SJCRH30 (cell line): ENCODE measurements around the gene GNG12. TPM values are rescaled to one million over a fixed set of nuclear protein-coding genes. Genes with fewer than 3 reads are reported as not detected.

Experiments
- DNase-seq, 2 experiments: peaks; one replicate each; pipeline ENCODE4 v3.0.0-alpha.2; 2015 to 2020
- H3K27ac ChIP-seq: fragments of 250-450 bp; sonication (Bioruptor Pico); 2 replicates; pipeline ENCODE4 v1.5.1; 2020; ENCODE audit warnings: mild to moderate bottlenecking, moderate library complexity
- H3K27me3 ChIP-seq: fragments of 250-450 bp; sonication (Bioruptor Pico); 2 replicates; pipeline ENCODE4 v1.5.1; 2020; ENCODE audit warnings: mild to moderate bottlenecking, moderate library complexity
- H3K36me3 ChIP-seq: fragments of 250-450 bp; sonication (Bioruptor Pico); 2 replicates; pipeline ENCODE4 v1.5.1; 2020; ENCODE audit warnings: mild to moderate bottlenecking, moderate library complexity
- H3K4me1 ChIP-seq: fragments of 250-450 bp; sonication (Bioruptor Pico); 2 replicates; pipeline ENCODE4 v1.5.1; 2020; ENCODE audit warnings: mild to moderate bottlenecking, moderate library complexity
- H3K4me3 ChIP-seq: fragments of 250-450 bp; sonication (Bioruptor Pico); 2 replicates; pipeline ENCODE4 v1.5.1; 2020; ENCODE audit warnings: mild to moderate bottlenecking, moderate library complexity
- H3K9me3 ChIP-seq: fragments of 250-450 bp; sonication (Bioruptor Pico); replicated peaks from 2 replicates; pipeline ENCODE4 v1.5.1; 2020; ENCODE audit warnings: mild to moderate bottlenecking, moderate library complexity
- total RNA-seq: library from RNA; depleted of rRNA; stranded (reverse); fragments of >200 nt; shearing (Covaris generic); gene quantifications from 2 replicates; pipeline ENCODE4 v1.2.3, GENCODE V29; 2014; rRNA removed

Gene GNG12
- total RNA-seq = 103 and 110 TPM in 2 replicates

DNA sequence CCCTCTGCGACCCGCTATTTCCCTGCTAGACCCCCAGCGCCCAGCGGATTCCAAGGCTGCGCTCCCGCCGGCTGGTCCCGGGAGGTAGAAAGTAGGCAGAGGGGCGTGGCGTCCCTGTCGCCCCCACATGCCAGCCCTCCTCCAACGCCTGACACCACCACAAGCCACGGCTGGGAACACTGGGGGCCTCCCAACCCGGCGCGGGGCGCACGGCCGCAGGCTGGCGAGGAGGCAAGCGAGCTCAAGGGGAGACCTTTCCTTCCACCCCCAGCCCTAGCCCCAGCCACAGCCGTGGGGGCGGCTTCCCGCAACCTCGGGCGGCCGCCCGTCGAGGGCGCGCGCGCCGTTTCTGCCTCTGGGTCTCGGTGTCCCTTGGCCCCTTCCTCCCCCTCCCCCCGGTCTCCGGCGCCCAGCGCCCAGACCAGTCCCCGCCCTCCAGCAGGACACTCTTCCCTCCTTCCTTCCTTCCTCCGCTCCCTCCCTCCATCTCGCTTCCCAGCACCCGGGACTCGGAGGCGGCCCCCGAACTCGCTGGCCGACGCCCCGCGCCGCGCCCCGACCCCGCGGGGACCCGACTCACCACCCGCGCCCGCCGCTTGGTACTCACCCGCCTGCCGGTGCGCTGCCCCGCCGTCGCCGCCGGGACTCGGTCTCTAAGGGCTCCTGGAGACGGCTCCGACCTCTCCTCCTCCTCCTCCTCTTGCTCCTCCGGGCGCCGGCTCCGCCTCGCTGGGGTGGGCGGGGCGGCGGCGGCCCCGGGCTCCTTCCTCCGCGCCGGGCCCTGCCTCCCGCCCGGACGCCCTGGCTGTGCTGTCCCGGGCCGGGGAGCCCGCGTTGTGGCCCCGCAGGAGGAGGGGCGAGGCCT, at the start of gene GNG12:
Gene GNG12 (minus strand): TSS at position 731 of the 865 bp plus-strand sequence. CDS start 125,781 bp downstream, outside the sequence.
- DNase-seq = peak; percentile 91

DNA sequence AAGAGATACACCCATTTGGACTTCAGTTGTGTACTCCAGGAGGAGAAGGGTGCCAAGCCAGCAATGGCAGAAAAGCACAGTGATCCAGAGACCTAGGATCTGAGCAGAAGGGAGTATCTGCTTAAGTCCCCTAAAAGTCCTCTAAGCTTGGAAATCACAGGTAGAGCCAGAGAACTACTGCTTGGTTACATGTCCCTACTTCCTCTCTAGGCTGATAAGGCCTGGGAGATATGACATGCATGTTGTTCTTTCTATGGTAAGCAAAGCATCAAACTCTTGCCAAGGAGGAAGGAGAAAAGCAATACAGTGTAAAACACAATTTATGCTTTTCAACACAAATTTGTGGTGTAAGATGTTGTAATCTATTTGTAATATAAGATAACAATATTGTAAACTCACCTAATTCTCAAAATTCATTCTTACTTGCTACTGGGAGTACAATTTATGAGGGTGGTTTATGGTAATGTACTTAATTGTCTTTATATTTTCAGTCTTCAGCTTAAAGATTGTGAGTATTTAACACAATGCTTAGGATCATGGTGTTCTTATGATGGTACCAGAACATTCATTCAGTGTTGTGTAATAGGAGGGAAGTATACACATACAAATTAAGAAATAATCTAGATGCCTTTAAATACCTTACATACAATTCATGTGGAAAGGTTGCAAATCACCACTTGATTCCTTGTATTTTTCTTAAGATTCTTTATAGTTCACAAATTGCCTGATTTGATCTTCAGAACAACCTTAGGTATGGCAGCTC, 49.1 kb upstream of the GNG12 start:
- peaks cover 3% of the 10 kb centered on the region; the same call in 1 of the 2 replicates for H3K9me3 ChIP-seq
- no peaks in the 10 kb centered on the region for H3K4me1 ChIP-seq
- no peaks in the 10 kb centered on the region for H3K36me3 ChIP-seq
- DNase-seq = no peak
- H3K27ac ChIP-seq = no peak overlapping the region
- H3K4me3 ChIP-seq = no peak overlapping the region
- H3K27me3 ChIP-seq = no peaks in the 10 kb centered on the region

More for the DNA sequence above, at the start of gene GNG12:
- no peaks in the 10 kb centered on the region for H3K9me3 ChIP-seq
- peak within 1 kb of the TSS; percentile 80 for H3K4me3 ChIP-seq
- 0 out of 2 replicates have a peak, but pooled peaks cover 4% of the 10 kb centered on the region for H3K36me3 ChIP-seq
- no peaks in the 10 kb centered on the region for H3K27me3 ChIP-seq
- peak within 1 kb of the TSS; percentile 81 for H3K27ac ChIP-seq
- H3K4me1 ChIP-seq = 0 out of 2 replicates have a peak, but pooled peaks cover 6% of the 10 kb centered on the region

DNA sequence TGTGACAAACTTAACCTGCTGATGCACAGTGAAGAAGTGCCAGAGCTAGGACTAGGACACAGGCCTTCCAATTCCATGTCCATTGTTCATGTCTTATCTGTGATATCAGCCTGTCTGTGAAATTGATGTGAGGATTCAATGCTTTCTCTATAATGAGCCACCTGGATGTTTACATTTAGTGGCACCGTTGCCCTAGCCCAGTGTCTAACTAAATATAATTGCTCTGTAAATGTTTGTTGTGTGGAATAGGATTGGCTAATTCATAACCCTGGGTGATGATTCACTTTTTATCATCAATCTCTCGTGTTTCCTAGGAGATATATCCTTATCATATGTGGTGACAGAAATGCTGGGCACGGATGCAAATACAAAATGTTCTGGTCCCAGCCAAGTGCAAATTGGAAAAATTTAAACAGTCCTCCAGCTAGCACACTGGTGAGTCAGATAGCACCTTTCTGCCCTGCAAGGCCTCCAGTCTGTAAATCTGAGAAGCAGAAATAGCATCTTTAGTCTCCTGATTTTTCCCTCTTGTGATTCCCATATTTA, 46.9 kb upstream of the GNG12 start:
- no peaks in the 10 kb centered on the region for H3K4me1 ChIP-seq
- no peak for DNase-seq
- peaks cover 3% of the 10 kb centered on the region; the same call in 1 of the 2 replicates for H3K9me3 ChIP-seq
- H3K27me3 ChIP-seq = no peaks in the 10 kb centered on the region
- H3K27ac ChIP-seq = no peak overlapping the region
- no peaks in the 10 kb centered on the region for H3K36me3 ChIP-seq
- H3K4me3 ChIP-seq = no peak overlapping the region

DNA sequence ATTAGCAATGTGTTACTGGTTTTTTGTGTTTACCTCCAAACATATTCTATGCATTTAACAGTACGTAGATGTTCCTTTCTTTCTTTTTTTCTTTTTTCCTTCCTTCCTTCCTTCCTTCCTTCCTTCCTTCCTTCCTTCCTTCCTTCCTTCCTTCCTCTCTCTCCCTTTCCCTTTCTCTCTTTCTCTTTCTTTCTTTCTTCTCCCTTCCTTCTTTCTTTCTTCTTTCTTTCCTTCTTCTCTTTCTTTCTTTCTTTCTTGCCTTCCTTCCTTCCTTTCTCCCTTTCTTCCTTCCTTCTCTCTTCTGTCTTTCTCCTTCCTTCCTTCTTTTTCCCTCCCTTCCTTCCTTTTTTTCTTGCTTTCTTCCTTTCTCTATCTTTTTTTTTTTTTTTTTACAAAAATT, 46.2 kb upstream of the GNG12 start:
- Histone ChIP-seq H3K4me3 (no peak overlapping the region), H3K9me3 (peaks cover 6% of the 10 kb centered on the region; the same call in 1 of the 2 replicates), H3K27me3 (no peaks in the 10 kb centered on the region), H3K4me1 (no peaks in the 10 kb centered on the region), H3K27ac (no peak overlapping the region), H3K36me3 (no peaks in the 10 kb centered on the region)
- no peak for DNase-seq

DNA sequence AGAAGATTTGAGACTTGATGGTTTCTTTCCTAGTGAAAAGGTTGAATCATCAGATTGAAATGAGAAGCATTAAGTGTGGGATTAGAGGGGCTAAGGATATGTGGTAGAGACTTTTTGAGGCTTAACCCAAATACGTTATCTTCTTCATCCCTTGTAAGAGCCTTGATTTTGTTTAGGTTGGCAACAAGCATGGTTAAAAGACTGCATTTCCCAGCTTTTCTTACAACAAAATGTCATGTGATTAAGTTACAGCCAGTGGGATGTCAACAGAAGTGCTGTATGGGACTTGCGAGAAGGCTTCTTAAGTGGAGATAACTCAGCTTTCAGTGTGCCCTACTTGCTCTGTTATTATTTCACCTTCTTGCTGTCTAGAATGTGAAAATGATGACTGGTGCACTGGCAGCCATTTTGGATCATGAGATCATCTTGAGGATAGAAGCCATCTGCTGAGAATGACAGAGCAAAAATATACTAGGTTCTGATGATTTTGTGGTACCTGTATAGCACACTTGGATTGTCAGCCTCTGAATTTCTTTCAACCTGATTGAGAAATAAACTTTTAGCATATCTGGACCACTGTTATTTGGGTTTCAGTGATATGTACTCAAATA, 41.3 kb upstream of the GNG12 start:
- Histone ChIP-seq H3K36me3 (no peaks in the 10 kb centered on the region), H3K4me1 (no peaks in the 10 kb centered on the region; the same call in 1 of the 2 replicates), H3K27me3 (no peaks in the 10 kb centered on the region), H3K9me3 (0 out of 2 replicates have a peak, but pooled peaks cover 3% of the 10 kb centered on the region), H3K4me3 (no peak overlapping the region), H3K27ac (no peak overlapping the region)
- no peak for DNase-seq

DNA sequence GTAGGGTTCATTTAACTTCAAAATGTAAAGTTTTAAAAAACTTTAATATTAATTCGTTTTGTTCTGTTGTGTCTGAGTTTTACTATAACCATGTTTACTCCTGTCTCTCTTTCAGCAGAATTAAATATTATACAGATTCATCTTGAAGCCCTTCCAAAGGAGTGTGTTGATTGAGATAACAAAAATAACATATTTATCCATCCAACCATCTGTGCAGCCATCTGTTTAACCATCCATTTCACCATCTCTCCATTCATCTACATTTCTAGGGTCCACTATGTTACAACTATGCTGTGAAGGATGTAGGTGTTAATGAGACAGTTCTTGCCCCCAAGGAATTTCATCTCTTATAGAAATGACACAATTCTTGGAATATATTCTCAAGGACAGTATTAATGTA, 36.0 kb upstream of the GNG12 start:
- H3K4me1 ChIP-seq = no peaks in the 10 kb centered on the region; the same call in 1 of the 2 replicates
- no peak overlapping the region for H3K4me3 ChIP-seq
- DNase-seq = no peak
- H3K36me3 ChIP-seq = no peaks in the 10 kb centered on the region
- no peaks in the 10 kb centered on the region for H3K27me3 ChIP-seq
- no peak overlapping the region for H3K27ac ChIP-seq
- no peaks in the 10 kb centered on the region for H3K9me3 ChIP-seq

DNA sequence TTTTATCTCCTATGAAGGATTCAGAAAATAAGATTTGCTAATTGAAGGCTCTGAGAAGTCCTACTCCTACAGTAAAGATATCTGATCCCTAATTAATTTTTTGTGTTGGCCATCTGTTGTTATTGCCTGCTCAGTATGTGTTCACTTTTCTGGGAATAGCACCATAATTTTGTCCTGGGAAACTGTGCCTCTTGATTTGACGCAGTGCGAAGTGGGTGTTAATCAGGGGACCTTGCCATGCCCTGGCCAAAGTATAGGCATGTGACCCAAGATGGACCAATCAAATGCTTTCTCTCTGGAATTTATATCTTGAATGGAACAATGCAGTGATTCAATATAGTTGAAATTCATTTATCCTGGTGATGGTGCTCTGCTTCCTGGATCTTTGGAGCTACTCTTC, 30.4 kb upstream of the GNG12 start:
- H3K4me3 ChIP-seq = no peak overlapping the region
- no peak for DNase-seq
- no peaks in the 10 kb centered on the region for H3K27me3 ChIP-seq
- H3K4me1 ChIP-seq = no peaks in the 10 kb centered on the region
- H3K36me3 ChIP-seq = no peaks in the 10 kb centered on the region
- H3K9me3 ChIP-seq = no peaks in the 10 kb centered on the region
- no peak overlapping the region for H3K27ac ChIP-seq

DNA sequence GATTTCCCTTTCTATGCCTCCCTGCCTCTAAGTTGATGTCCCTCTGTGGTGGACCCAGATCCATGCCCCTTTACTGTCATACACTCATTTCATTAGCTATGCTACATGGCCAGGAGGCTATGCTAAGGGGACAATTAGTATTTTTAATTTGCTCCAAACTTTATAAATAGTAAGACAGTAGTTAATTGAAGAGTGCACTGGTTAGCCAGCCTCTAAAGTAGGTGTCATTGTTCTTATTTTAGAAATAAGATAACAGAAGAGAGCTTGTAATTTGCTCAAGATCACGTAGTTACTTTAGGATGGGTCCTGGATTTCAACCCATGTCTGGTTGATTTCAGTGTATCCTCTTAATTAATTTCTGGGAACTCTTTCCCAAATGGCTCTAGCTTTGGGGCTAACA, 29.4 kb upstream of the GNG12 start:
- H3K36me3 ChIP-seq = no peaks in the 10 kb centered on the region
- H3K27ac ChIP-seq = no peak overlapping the region
- no peak overlapping the region for H3K4me3 ChIP-seq
- no peaks in the 10 kb centered on the region for H3K9me3 ChIP-seq
- H3K4me1 ChIP-seq = no peaks in the 10 kb centered on the region
- no peak for DNase-seq
- H3K27me3 ChIP-seq = no peaks in the 10 kb centered on the region

DNA sequence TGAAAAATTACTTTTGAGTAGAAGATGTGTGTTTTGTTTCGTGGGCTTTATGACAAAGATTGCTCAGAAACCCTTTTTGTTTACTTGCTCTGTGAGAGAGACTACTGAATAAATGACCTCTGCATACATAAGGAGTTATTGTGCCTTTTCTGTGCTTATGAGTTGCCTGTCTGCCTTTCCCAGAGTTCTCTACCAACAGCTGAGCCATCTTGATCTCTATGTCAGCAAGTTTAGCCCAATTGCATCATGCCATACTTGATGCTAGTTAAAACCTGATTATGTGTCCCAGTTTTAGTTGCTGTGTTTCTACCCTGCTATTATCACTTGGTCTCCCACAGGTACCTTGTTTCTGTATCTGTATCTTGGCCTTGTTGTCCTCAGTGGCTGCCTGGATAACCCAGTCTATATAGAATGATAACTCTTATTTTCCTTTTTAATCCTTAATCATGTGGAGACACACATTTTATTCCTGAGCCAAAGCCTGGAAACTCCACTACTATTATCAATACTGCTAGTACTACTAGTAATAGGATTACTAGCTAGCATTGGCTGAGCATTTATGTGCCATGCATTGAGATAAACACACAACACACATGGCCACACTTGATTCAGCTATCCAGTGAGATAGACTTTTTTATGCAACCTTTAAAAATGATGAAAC, 28.7 kb upstream of the GNG12 start:
- no peaks in the 10 kb centered on the region for H3K9me3 ChIP-seq
- DNase-seq = no peak
- no peak overlapping the region for H3K27ac ChIP-seq
- no peaks in the 10 kb centered on the region for H3K36me3 ChIP-seq
- no peaks in the 10 kb centered on the region for H3K4me1 ChIP-seq
- no peaks in the 10 kb centered on the region for H3K27me3 ChIP-seq
- no peak overlapping the region for H3K4me3 ChIP-seq

DNA sequence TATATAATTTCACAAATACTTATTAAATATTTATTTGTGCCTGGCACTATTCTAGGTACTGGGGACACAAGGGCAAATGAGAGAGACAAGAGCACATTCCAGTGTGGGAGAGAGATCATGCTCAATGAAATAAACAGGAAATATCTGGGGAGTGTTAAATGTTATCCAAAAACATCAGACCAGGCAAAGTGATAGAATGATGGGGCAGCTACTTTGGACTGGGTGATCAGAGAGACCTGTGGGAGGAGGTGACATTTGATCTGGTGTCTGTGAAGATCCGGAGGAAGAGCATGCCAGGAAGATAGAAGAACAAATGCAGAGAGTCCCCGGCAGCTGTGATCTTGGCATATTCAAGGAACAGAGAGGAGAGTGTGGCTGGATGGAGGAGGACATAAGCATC, 27.5 kb upstream of the GNG12 start:
- Histone ChIP-seq H3K27ac (no peak overlapping the region), H3K4me3 (no peak overlapping the region), H3K9me3 (no peaks in the 10 kb centered on the region), H3K36me3 (no peaks in the 10 kb centered on the region), H3K4me1 (no peaks in the 10 kb centered on the region), H3K27me3 (no peaks in the 10 kb centered on the region)
- no peak for DNase-seq

DNA sequence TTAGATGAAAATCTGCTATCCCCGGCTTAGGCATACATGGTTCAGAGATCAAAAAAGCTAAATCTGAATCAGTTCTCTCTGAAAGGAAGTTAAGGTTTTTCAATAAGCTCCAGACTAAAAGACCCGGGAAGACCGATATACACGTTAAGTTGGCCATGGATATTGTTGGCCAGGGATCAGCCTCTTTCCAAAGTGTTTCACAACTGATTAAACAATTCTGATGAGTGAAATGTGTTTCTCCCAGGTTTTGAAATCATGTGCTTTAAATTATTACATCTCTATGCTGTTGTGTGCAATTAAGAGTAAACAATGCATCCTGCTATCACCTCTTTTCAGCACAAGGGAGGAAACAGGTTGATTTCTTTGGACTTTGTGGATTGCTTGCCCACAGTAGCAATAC, 23.7 kb upstream of the GNG12 start:
- DNase-seq = no peak
- no peaks in the 10 kb centered on the region for H3K27me3 ChIP-seq
- no peak overlapping the region for H3K4me3 ChIP-seq
- H3K9me3 ChIP-seq = no peaks in the 10 kb centered on the region
- H3K4me1 ChIP-seq = no peaks in the 10 kb centered on the region; the same call in 1 of the 2 replicates
- no peak overlapping the region for H3K27ac ChIP-seq
- no peaks in the 10 kb centered on the region for H3K36me3 ChIP-seq

DNA sequence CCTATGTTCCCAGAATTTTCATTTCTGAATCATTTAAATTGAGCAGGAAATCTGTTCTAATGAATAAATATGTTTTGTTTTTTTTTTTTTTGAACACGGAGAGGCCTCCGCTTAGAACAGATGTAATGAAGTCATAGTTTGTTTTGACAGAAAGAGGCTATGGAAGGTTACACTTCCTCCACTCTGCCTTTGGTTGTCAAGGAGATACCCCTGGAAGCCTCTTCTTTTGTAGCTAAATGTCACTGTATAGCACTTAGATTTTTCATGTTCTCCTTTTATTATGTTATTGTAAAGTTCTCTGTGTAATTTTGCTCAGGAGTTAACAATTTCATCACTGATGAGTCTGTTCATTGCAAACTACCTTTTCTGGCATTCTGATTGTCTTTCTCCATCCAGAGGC, 22.7 kb upstream of the GNG12 start:
- Histone ChIP-seq H3K9me3 (no peaks in the 10 kb centered on the region), H3K27ac (no peak overlapping the region), H3K4me3 (no peak overlapping the region), H3K36me3 (no peaks in the 10 kb centered on the region), H3K27me3 (no peaks in the 10 kb centered on the region), H3K4me1 (peaks cover 1% of the 10 kb centered on the region)
- DNase-seq = no peak

DNA sequence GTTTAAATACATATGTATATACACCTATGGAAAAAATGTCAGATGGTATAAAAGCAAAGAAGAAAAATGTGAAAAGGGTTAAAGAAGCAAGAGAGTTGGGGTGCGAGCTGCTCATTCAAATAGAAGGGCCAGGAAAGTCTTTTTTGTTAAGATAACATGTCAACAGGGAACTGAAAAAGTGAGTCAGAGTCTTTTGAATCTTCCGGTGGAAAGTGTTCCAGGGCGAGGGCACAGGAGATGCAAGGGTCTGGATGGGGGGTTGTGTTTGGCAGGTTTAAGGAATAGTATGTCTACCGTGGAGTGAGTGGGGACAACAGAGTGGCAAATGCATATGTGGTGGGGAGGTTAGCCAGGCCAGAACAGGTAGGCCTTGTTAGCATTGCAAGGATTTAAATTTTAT, 22.2 kb upstream of the GNG12 start:
- Histone ChIP-seq H3K9me3 (no peaks in the 10 kb centered on the region), H3K4me3 (no peak overlapping the region), H3K27me3 (no peaks in the 10 kb centered on the region), H3K4me1 (peaks cover 7% of the 10 kb centered on the region), H3K36me3 (no peaks in the 10 kb centered on the region), H3K27ac (no peak overlapping the region)
- no peak for DNase-seq

DNA sequence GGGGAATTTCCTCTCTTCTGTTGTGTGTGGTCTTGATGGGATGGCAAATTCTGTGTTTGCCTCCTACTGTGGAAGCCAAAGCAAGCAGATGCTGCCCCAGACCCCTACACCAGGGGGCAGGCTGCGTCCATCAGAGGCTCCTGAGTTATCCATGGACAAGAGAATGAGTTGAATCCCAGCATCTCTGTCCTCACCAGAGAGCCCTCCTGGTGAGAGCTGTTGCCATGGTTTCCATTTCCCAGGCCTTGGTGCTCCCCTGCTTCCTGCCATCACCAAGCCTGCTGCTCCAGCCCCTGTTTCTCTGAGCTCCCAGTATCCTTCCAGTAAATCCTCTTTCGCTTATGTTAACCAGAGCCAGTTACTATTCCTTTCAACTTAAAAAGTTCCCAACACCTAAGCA, 20.4 kb upstream of the GNG12 start:
- H3K27ac ChIP-seq = no peak overlapping the region
- DNase-seq = peak; percentile 73 to 85
- no peaks in the 10 kb centered on the region for H3K27me3 ChIP-seq
- H3K9me3 ChIP-seq = no peaks in the 10 kb centered on the region
- H3K36me3 ChIP-seq = no peaks in the 10 kb centered on the region
- peaks cover 11% of the 10 kb centered on the region for H3K4me1 ChIP-seq
- H3K4me3 ChIP-seq = no peak overlapping the region
